ENCODE results near the gene EPB41L4B.

DNA sequence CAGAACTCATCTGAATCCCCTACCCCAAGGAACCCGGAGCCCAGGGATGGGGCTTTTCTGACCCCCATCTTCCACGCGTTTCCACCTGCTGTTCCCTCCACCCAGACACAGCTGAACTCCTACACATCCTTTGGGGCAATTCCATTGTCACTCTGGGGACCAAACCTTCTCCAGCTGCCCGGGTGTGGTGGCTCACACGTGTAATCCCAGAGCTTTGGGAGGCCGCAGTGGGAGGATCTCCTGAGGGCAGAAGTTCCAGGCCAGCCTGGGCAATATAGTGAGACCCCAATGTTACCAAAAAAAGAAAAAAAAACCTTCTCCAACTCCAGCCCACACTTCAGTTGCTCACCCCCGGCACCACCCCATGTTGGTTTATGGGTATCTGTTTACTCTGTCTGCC is 8.1 kb downstream of the EPB41L4B start:
- TF ChIP-seq HIVEP1 (CRISPR knock-in tag; IDR thresholded peaks at IDR 0.05) (no peak), ZHX1 (CRISPR knock-in tag; IDR thresholded peaks at IDR 0.05; ENCODE audit: low read depth) (no peak), SOX6 (IDR thresholded peaks at IDR 0.05) (no peak), SOX6 (CRISPR knock-in tag; IDR thresholded peaks at IDR 0.05) (no peak), HNRNPLL (IDR thresholded peaks at IDR 0.05; ENCODE audit: low read depth, low read length, poor library complexity, severe bottlenecking) (no peak), EP300 (IDR thresholded peaks at IDR 0.05; ENCODE audit: low read depth in 2 of 2, low read length in 2 of 2) (no peak), EP300 (CRISPR knock-in tag; IDR thresholded peaks at IDR 0.05; ENCODE audit: borderline replicate concordance) (no peak), TAF1 (CRISPR knock-in tag; IDR thresholded peaks at IDR 0.05) (no peak), NR2F1 (CRISPR knock-in tag; IDR thresholded peaks at IDR 0.05) (no peak), PREB (CRISPR knock-in tag; IDR thresholded peaks at IDR 0.05) (no peak)

All from HepG2 (cell line).